GM19463 (cell line): Measurements from ENCODE around the gene ATG12.
"Not testable (repeated sequence)": the region's sequence is repeated elsewhere in the genome, so short reads cannot be mapped to it uniquely, and the experiment has no call there.

Experiments used
- ATAC-seq: cut with Tn5 transposase; IDR thresholded peaks from one replicate; pipeline ENCODE4 v1.9.1; 2021; ENCODE audit warnings: mild to moderate bottlenecking, moderate library complexity; ENCODE audit not compliant: unreplicated experiment

ATG12 gene

DNA sequence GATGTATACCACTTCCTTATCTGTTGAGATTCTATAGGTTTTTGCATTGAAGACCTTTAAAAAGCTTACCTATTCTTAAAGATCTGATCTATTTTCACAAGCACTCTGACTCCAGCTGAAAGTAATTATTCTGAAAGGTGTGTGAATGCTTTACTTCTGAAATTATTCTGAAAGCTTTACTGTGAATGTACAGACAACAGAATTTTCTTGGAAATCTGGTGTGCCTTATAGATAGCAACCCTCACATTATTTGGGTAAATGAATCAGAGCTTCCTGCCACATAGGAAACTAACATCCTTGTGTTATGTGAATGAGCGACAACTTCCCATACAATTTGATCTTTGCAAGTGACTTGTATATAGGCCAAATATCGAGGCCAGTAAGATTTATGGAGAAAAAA lies 31.4 kb downstream of the ATG12 start:
- no peak for ATAC-seq

DNA sequence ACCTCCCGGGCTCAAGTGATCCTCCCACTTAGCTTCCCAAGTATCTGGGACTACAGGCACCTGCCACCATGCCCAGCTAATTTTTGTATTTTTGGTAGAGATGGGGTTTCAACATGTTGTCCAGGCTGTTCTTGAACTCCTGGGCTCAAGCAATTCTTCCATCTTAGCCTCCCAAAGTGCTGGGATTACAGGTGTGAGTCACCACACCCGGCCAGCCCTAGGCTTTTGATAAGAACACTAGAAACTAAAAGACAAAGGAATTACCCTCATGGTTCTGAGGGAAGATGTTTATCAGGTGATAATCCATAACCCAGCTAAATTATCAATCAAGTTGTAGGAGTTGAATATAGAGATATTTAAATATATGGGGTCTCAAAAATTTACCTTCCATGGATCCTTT lies 33.3 kb downstream of the ATG12 start:
- ATAC-seq = not testable (repeated sequence)

DNA sequence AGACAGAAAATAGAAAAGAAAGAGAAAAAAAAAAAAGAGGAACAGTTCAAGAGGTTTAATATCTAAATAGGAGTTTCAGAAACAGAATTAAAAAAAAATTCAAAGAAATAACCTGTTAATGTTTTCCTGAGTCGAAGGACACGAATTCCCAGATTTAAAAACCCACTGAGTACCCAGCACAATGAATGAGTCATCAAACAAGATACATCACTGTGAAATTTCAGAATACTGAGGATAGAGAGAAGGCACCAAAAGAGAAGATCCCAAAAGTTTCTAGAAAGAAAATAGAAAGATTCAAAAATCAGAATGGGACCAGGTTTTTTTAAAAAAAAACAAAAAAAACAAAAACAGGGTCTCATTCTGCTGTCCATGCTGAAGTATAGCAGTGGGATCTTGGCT lies 33.7 kb downstream of the ATG12 start:
- ATAC-seq = no peak

DNA sequence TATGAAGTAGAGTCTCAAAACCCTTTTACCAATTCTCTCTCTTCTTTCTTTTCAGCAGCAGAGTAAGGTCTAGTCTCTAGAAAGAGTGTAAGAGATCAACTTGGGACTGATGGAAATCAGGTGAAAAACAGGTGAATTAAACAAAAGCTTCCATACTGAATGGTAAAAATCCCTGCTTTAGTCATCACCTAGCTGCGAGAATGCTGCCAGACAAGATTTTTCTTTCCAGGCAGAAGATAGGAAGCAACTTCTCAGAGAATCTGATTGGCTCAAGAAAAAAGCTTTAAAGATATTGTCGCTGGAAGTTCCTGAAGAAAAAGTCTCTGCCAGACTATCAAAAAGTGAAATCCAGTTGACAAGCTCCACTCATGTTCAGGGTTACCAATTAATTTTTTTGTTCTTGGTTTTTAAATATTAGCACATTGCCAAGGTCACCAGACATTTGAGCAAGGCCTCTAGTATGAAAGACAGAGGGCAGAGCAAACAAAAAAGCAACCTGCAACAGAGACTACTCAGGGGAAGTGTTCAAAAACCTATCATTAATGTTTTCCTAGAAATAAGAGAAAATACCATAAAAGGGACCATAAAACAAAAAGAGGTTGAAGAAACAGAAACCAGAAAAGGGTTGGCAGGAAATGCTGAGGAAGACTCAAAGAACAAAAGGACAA lies 34.2 kb downstream of the ATG12 start:
- no peak for ATAC-seq

DNA sequence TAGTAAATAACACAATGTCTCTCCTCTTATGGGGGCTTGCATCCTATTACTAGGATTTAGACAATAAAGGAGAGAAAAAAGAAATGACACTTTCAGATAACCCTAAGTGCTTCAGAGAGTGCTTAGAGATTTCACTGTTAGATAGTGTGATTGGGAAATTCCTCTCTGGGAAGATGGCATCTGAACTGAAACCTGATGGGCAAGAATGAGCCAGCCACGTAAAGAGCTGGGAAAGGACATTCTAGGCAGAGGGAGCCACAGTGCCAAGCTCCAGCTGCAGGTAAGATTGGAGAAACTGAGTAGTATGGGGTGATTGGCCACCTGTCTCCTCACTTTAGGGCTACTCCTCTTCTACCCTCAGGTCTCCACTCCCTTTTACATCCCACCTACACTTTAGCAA lies 39.4 kb downstream of the ATG12 start:
- no peak for ATAC-seq

DNA sequence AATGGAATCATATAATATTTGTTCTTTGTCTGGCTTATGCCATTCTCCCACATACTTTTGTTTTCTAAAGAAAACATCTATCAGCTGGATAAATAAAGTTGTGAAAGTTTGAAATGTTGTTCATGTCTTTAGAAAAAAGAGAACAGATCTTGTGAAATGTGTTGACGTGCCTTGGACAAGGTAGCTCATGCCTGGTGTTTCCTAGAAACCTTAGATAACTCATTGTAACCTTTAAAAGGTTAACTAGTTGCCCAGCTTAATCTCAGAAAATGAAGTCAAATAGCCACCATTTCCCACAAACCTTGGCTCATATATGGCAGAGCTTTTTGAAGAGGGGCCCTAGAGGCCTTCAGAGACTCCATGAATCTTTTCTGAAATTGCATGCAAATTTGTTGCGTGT lies 40.2 kb downstream of the ATG12 start:
- no peak for ATAC-seq

DNA sequence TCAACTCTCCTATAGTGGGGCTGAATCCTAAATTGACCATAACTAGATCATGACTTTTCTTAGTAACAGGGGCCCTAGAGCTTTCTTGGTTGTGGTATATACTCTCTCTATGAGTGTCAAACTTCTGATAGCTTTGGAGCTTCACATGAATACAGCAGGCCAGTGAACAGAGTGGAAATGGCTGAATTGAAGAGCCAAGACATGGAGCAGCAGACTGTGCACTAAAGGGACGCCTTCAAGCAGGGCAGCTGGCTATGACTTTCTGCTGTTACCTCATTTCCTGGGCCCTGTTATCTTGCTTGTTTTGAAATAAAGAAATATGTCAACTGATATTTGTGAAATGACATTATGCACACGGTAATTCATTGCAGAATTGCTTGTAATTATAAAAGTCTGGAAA lies 41.3 kb downstream of the ATG12 start:
- ATAC-seq = no peak

DNA sequence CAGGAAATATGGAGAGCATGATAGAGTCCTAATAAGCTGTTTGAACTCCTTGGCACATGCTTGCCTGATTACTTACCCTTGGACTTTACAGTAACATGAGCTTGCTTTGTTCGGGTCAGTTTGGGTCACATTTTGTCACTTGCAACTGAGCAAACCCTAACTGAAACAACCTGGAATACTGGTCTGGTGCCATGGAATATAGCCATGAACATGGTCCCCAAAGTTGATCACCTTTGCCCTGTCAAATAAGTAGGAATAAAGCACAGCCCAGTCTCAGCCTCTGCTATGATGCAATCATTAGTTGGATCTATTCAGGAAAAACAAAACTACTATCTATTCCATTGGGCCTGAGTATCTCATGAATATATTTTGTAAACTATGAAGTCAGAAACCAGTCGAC lies 43.1 kb downstream of the ATG12 start:
- no peak for ATAC-seq

DNA sequence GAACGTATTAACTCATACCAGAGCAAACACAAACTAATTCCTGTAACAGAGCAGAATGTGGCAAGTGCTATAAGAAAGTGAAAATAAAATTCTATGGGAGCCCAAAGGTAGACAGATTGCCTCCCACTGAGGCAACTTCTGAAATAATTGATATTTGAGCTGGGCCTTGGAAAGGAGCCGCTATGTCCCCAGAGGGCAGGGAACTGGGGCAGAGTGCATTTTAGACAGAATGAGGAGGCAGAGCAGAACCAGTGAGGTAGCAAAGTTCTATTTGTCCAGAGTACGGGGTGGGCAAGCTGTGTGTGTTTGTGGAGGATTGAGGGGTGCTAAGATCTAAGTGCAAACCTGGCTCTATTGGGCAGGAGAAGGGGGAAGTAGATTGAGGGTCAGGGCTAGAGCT lies 44.7 kb downstream of the ATG12 start:
- no peak for ATAC-seq

DNA sequence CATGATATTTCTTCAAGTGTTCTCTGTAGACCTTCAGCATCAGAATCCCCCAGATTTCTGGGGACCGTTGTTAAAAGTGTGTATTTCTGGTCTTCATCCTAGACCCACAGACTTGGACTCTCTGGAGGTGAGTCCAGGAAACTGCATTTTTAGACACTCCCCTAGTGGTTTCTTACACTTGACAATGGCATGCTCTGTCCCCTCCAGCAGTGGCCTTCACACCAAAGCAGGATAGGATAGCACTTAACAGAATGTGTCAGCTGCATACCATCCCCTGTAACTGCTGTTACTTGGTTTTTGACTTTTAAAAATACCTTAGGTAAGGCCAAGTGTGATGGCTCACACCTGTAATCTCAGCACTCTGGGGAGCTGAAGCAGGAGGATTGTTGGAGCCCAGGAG lies 45.7 kb downstream of the ATG12 start:
- ATAC-seq = no peak

DNA sequence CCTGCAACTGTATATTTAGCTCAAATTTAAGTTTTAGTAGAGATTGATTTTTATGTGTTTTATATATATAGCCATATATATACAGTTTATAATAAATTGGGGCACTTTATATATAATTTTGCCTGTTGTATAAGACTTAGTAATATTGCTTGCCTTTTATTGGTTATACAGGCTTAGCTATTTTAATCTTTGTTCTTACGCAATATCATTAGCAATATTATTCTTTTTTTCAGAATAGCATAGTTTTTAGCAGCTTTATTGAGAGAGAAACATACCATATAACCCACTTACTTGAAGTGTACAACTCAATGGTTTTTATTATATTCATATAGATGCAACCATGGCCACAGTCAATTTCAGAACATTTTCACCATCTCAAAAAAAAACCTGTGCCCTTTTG lies 52.9 kb downstream of the ATG12 start:
- no peak for ATAC-seq

DNA sequence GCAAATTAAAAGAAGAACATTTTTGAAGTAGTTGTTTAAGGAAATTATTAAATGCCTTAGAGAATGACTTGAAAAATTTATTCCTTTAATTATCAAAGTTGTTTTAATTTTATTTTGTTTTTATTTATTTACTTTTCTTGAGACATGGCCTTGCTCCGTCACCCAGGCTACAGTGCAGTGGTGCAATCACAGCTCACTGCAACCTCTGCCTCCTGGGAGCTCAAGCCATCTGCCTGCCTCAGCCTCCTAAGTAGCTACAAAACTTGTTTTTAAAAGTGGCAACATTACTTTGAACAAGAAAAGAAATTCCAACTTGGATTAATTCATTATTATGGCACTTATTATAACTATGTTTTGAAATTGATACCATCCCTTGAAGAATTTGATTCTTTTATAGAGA lies 53.9 kb downstream of the ATG12 start:
- ATAC-seq = no peak

DNA sequence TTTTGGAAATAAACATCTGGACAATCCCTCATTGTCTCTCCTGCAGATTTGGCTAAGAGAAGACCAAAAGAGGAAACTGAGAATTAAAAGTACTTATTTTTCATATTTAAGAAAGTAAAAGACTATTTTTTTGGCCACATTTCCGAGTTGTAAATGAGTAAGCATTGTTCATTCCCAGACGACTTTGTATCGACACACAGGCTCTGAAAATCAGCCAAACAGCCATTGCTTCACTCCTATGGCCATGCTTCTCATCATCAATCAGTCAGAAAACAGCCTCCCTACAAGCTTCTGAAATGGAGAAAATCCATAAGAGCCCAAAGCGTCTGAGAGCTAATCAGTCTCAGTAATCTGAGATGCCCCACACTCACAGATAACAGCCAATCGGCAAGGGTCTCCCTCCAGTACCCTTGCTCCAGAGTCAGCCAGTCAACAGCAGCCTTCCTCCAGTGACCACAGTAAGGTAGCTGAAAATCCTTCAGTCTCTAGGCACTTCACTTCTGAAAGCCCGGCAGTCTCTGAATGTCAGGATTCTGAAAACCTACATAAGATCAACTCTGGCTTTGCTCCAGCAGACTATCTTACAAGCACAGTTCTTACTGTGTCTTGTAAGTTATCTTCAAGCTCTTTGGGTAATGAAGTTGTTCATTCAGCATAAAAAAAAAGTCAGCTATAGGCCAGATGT lies 55.8 kb downstream of the ATG12 start:
- no peak for ATAC-seq

DNA sequence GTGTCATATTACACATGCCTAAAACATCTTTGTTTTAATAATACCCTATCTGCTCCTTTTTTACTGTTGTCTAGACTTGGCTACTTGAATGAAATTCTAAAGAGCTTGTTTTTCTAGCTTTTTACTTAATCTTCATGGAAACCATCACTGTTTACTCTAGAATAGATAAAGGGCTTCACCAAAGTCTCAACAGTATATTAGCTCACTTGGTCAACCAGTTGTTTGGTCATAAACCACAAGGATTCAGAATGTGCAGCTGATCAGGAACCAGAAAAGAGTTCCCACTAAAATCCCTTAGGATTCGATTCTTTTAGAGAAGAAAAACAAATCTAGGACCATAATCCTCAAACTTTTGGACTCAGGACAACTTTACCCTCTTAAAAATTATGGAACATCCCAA lies 62.9 kb downstream of the ATG12 start:
- ATAC-seq = no peak
